HG03439 (cell line): ENCODE data around the gene TMEM242.

Source experiments
- ATAC-seq: cut with Tn5 transposase; IDR thresholded peaks from one replicate; pipeline ENCODE4 v1.9.1; 2021; ENCODE audit warnings: mild to moderate bottlenecking, moderate library complexity; ENCODE audit not compliant: unreplicated experiment

Gene TMEM242

GRCh38 chr6:157255079-157255478 is 68.2 kb downstream of the TMEM242 start:
- ATAC-seq: no peak

- ATAC-seq: no peak
These were observed 68.8 kb downstream of the TMEM242 start for GRCh38 chr6:157254538-157254937.

- ATAC-seq: no peak
These were observed 69.6 kb downstream of the TMEM242 start for GRCh38 chr6:157253699-157254098.

DNA sequence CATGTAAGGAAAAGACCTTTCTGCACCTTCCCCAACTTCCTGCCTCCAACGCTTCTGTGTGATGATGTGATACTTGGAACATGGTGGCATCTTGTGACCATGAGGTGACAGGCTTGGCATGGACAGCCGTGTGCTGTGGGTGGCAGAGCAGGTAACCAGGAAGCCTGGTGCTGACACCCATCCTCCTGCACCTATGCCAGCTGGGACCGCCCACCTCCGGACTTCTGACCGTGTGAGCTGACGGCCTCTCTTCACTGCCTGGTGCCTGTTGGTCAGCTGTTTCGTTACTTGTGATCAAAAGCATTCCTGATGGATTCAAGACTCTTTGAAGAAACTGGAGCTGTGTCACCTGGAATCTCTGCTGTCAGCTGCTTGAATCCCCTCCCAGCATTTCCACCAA is 70.3 kb downstream of the TMEM242 start:
- ATAC-seq: no peak

GRCh38 chr6:157251586-157252247 is 71.6 kb downstream of the TMEM242 start:
- ATAC-seq: no peak

DNA sequence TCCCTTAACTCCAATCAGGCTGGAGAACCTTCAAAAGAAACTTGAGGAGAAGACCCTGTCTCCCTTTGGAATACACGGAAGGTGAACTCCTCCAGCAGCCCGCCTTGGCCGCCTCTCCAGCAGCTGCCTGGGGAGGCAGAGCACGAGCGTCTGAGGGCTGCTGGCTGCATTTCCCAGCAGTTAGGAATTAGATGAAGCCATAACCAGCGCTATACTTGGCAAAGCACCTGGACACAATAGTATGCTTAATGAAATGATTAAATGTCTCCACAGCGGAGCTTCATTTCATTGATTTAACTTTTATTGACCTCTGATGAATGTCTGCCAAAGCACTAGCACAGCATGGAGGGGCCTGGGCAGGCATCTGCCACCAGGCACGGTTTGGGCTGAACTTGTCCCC is 73.5 kb downstream of the TMEM242 start:
- no peak for ATAC-seq

GRCh38 chr6:157248264-157248663 is 75.1 kb downstream of the TMEM242 start:
- no peak for ATAC-seq

DNA sequence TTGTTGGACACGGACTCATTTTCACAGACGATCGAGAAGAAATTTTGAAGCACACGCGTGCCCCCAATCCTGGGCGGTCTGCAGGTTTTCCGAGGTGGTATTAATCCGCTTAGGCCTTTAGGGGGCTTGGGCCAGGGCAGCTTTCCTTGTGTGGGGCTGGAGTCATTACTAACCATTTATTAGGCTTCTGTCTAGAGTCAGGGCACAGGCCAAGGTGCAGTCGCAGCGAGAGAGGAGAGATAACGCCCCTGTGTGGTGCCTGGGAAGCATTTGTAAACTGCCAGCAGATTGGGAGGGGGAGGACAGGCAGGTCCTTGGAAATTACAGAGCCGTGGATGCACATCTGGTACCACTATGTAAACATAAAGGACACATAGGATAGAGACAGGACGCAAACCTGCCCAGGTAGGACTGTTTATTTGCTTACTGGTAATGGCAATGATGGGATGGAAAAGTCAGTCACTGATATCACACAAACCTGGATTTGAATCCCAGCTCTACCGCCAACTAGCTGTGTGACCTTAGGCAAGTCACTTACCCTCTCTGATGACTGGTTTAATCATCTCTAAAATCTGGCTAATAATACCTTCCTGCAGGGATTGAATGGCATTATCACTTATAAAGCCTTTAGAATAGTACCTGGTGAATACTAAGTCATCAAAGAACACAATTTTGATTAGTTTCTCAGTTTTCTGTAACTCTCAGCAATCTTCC is 76.4 kb downstream of the TMEM242 start:
- ATAC-seq: no peak

GRCh38 chr6:157246048-157246630 is 77.2 kb downstream of the TMEM242 start:
- no peak for ATAC-seq

DNA sequence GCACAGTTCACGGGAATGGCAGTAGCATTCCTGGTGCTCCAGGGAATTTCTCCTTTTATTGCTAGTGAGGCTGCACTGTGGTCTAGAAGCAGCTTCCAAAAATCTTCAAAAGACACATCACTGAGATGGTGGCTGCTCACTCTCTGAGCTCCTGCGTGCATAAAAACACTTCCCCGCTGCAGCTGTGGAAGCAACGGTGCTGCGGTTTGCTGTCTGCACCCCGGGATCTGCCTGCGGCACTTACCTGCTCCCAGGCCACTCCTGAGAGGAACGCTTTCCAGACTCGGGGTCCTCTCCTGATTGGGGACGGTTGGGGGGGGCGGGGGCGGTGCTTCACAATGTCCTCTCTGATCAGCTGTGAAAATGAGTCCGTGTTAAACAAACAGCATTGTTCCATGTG is 77.9 kb downstream of the TMEM242 start:
- ATAC-seq: no peak

DNA sequence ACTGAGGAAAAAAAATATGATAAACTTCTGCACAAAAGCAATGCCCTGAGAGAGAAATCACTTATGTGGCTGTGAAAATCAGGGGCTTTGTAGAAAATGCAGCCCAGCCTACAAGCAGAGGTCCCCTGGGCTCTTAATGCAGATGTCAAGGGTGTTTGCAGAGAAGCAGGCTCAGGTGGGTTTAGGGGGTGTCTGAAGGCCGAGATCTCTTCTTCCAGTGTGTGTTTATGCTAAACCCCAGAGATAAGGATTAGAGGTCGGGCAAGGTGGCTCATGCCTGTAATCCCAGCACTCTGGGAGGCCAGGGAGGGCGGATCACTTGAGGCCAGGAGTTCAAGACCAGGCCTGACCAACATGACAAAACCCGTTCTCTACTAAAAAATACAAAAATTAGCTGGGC is 78.5 kb downstream of the TMEM242 start:
- ATAC-seq: no peak

- ATAC-seq: no peak
These were observed 79.1 kb downstream of the TMEM242 start for GRCh38 chr6:157244175-157244574.

DNA sequence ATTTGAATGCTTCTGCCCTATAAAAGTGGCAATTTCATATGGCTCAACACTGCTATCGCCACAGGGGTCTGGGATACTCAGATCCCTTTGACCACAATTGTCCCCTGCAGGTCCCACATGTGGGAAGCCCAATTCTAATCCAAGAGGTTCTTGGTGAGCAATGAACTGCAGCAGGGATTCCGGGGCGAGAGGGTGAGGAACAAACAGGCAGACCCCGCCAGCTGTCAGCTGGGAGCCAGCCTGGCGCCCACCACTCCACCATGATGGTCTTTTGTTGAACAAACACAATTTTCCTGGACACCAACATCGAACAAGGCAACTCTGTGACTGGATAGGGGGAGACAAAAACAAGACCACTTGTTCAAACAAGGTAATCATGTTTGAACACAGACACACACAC is 80.5 kb downstream of the TMEM242 start:
- ATAC-seq: no peak

DNA sequence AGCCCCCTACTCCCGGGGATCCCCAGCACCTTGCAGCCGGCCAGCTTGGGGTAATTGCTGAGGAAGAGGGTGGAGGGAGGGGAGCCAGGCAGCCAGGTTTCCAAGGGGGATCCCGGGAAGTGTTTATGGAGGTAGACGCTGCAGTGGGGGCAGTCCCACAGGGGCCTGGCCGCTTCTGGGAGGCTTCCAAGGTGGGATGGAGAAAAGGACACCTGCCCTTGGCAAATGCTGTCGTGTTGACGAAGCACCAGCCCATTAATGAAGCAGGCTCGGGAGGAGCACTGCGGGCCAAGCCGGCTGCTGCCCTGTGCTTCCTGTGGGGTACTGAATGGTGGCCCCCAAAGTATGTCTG is 82.4 kb downstream of the TMEM242 start:
- ATAC-seq: no peak

- ATAC-seq: no peak
These were observed 83.0 kb downstream of the TMEM242 start for GRCh38 chr6:157240059-157240959.

GRCh38 chr6:157239671-157240058 is 83.7 kb downstream of the TMEM242 start:
- ATAC-seq: no peak
